H9 (cell line): ENCODE data around the gene GATAD2B. TPM values are rescaled to one million over a fixed set of nuclear protein-coding genes. Genes with fewer than 3 reads are reported as not detected.
"Not testable (repeated sequence)": the region's sequence is repeated elsewhere in the genome, so short reads cannot be mapped to it uniquely, and the experiment has no call there.

ENCODE experiments used
- DNase-seq: peaks from one replicate; pipeline ENCODE4 v3.0.0-alpha.2; 2017
- H2AFZ ChIP-seq: one replicate; pipeline ENCODE4 v1.6.1; 2013; ENCODE audit warnings: mild to moderate bottlenecking, low read length, control low read depth, moderate library complexity
- H2AK5ac ChIP-seq: 2 replicates; pipeline ENCODE4 v1.6.1; 2013; ENCODE audit warnings: low read length, control low read depth, mixed read lengths; ENCODE audit not compliant: insufficient read length
- H2BK120ac ChIP-seq: one replicate; pipeline ENCODE4 v1.6.1; 2013; ENCODE audit warnings: low read depth, mild to moderate bottlenecking, low read length, control low read depth, inconsistent platforms; ENCODE audit not compliant: poor library complexity, severe bottlenecking
- H2BK12ac ChIP-seq: 2 replicates; pipeline ENCODE4 v1.6.1; 2013; ENCODE audit warnings: low read length, control low read depth, mixed read lengths, low read depth; ENCODE audit not compliant: insufficient read length
- H2BK15ac ChIP-seq: 2 replicates; pipeline ENCODE4 v1.6.1; 2013; ENCODE audit warnings: low read depth, low read length, control low read depth
- H2BK20ac ChIP-seq: one replicate; pipeline ENCODE4 v1.6.1; 2013; ENCODE audit warnings: low read depth, mild to moderate bottlenecking, low read length, control low read depth, inconsistent platforms; ENCODE audit not compliant: poor library complexity, severe bottlenecking
- H2BK5ac ChIP-seq: 2 replicates; pipeline ENCODE4 v1.6.1; 2013; ENCODE audit warnings: low read length, control low read depth, mixed read lengths; ENCODE audit not compliant: insufficient read length
- H3K14ac ChIP-seq: 2 replicates; pipeline ENCODE4 v1.6.1; 2013; ENCODE audit warnings: low read length, control low read depth; ENCODE audit not compliant: insufficient read depth
- H3K18ac ChIP-seq: 2 replicates; pipeline ENCODE4 v1.6.1; 2013; ENCODE audit warnings: low read depth, mild to moderate bottlenecking, mixed read lengths, low read length, control low read depth; ENCODE audit not compliant: insufficient read length
- H3K23ac ChIP-seq: 2 replicates; pipeline ENCODE4 v1.6.1; 2013; ENCODE audit warnings: low read length, control low read depth, mixed read lengths, low read depth; ENCODE audit not compliant: insufficient read length
- H3K23me2 ChIP-seq: 2 replicates; pipeline ENCODE4 v1.6.1; 2013; ENCODE audit warnings: low read depth, mild to moderate bottlenecking, mixed read lengths, low read length, control low read depth; ENCODE audit not compliant: insufficient read length, poor library complexity, severe bottlenecking
- H3K27ac ChIP-seq: 2 replicates; pipeline ENCODE4 v1.5.1; 2013; ENCODE audit warnings: low read length, control low read depth, mixed read lengths, low read depth; ENCODE audit not compliant: insufficient read length
- H3K27me3 ChIP-seq: 2 replicates; pipeline ENCODE4 v1.6.1; 2013; ENCODE audit warnings: low read length, control low read depth, inconsistent platforms; ENCODE audit not compliant: insufficient read depth
- H3K4ac ChIP-seq: 2 replicates; pipeline ENCODE4 v1.6.1; 2013; ENCODE audit warnings: low read depth, mild to moderate bottlenecking, control low read depth, inconsistent platforms, low read length, moderate library complexity
- H3K4me1 ChIP-seq: 2 replicates; pipeline ENCODE4 v1.6.1; 2013; ENCODE audit warnings: low read length, control low read depth, inconsistent platforms; ENCODE audit not compliant: insufficient read depth
- H3K4me2 ChIP-seq: 2 replicates; pipeline ENCODE4 v1.6.1; 2013; ENCODE audit warnings: low read length, control low read depth, mixed read lengths; ENCODE audit not compliant: insufficient read length, insufficient read depth
- H3K56ac ChIP-seq: 2 replicates; pipeline ENCODE4 v1.6.1; 2013; ENCODE audit warnings: low read depth, mild to moderate bottlenecking, mixed read lengths, low read length, control low read depth; ENCODE audit not compliant: insufficient read length
- H3K79me1 ChIP-seq: 2 replicates; pipeline ENCODE4 v1.6.1; 2013; ENCODE audit warnings: low read depth, mild to moderate bottlenecking, moderate library complexity, low read length, control low read depth, inconsistent platforms; ENCODE audit not compliant: insufficient read depth, poor library complexity, severe bottlenecking
- H3K79me2 ChIP-seq: 2 replicates; pipeline ENCODE4 v1.6.1; 2013; ENCODE audit warnings: low read length, control low read depth, inconsistent platforms; ENCODE audit not compliant: insufficient read depth
- H3K9ac ChIP-seq: 2 replicates; pipeline ENCODE4 v1.6.1; 2013; ENCODE audit warnings: low read length, control low read depth, mixed read lengths; ENCODE audit not compliant: insufficient read length; ENCODE audit errors: extremely low read depth
- H3K9me3 ChIP-seq: one replicate; pipeline ENCODE4 v1.6.1; 2013; ENCODE audit warnings: low read depth, low read length, inconsistent platforms; ENCODE audit not compliant: control insufficient read depth
- H3T11ph ChIP-seq: one replicate; pipeline ENCODE4 v1.6.1; 2013; ENCODE audit warnings: mild to moderate bottlenecking, low read length, control low read depth, inconsistent platforms
- H4K20me1 ChIP-seq: one replicate; pipeline ENCODE4 v1.6.1; 2013; ENCODE audit not compliant: control insufficient read depth, insufficient read length, insufficient read depth
- H4K5ac ChIP-seq: 2 replicates; pipeline ENCODE4 v1.6.1; 2013; ENCODE audit warnings: low read depth, mild to moderate bottlenecking, mixed read lengths, low read length, control low read depth; ENCODE audit not compliant: insufficient read length
- H4K8ac ChIP-seq: replicated peaks from 2 replicates; pipeline ENCODE4 v1.6.1; 2013; ENCODE audit warnings: low read length, control low read depth, mixed read lengths, low read depth; ENCODE audit not compliant: insufficient read length
- H4K91ac ChIP-seq: 2 replicates; pipeline ENCODE4 v1.6.1; 2013; ENCODE audit warnings: low read depth, mild to moderate bottlenecking, moderate library complexity, mixed read lengths, low read length, control low read depth; ENCODE audit not compliant: insufficient read length
- H3K27ac Mint-ChIP-seq, 3 experiments: 2 replicates in 2 of 3; 3 replicates in 1 of 3; pipeline ENCODE4 v1.8.0; 2020 to 2021; ENCODE audit warnings: mixed read lengths in 3 of 3, mild to moderate bottlenecking in 1 of 3, moderate library complexity in 1 of 3
- H3K27me3 Mint-ChIP-seq: 2 replicates; pipeline ENCODE4 v1.8.0; 2021; ENCODE audit warnings: low read depth, mild to moderate bottlenecking, moderate library complexity, mixed read lengths
- H3K36me3 Mint-ChIP-seq, 3 experiments: 2 replicates in 2 of 3; 3 replicates in 1 of 3; pipeline ENCODE4 v1.8.0; 2020 to 2021; ENCODE audit warnings: low read depth in 3 of 3, mixed read lengths in 3 of 3; ENCODE audit not compliant: insufficient read depth in 1 of 3
- H3K4me1 Mint-ChIP-seq, 2 experiments: 2 replicates each; pipeline ENCODE4 v1.8.0; 2020; ENCODE audit warnings: mixed read lengths in 2 of 2
- H3K4me3 Mint-ChIP-seq, 2 experiments: 2 replicates in 1 of 2; 3 replicates in 1 of 2; pipeline ENCODE4 v1.8.0; 2020 to 2021; ENCODE audit warnings: mild to moderate bottlenecking in 2 of 2, mixed read lengths in 2 of 2, moderate library complexity in 1 of 2
- H3K9me3 Mint-ChIP-seq, 2 experiments: 2 replicates in 1 of 2; 3 replicates in 1 of 2; pipeline ENCODE4 v1.8.0; 2020; ENCODE audit warnings: mild to moderate bottlenecking in 2 of 2, mixed read lengths in 2 of 2, moderate library complexity in 1 of 2
- WGBS: extraction: QIAGEN DNeasy Blood & Tissue Kit; methylation state at CpG from one replicate; pipeline ENCODE4 v1.1.7; 2013; ENCODE audit warnings: missing lambda C conversion rate, low lambda C conversion rate, mixed read lengths; ENCODE audit not compliant: insufficient read length; ENCODE audit errors: extremely low coverage; 5-methylcytosine and 5-hydroxymethylcytosine counted together
- total RNA-seq: library from RNA; stranded (reverse); gene quantifications from 2 replicates; pipeline ENCODE4 v1.2.1, GENCODE V29; 2021
- TF ChIP-seq, protein P1 (sequence below): fragments of 200-600 bp; sonication (generic); conservative IDR thresholded peaks from 3 replicates; pipeline ENCODE4 v1.8.0; 2021; ENCODE audit warnings: antibody characterized with exemption, mild to moderate bottlenecking

The GATAD2B gene
- total RNA-seq, 1 experiment from 2014 or later, result 44.1 TPM

DNA sequence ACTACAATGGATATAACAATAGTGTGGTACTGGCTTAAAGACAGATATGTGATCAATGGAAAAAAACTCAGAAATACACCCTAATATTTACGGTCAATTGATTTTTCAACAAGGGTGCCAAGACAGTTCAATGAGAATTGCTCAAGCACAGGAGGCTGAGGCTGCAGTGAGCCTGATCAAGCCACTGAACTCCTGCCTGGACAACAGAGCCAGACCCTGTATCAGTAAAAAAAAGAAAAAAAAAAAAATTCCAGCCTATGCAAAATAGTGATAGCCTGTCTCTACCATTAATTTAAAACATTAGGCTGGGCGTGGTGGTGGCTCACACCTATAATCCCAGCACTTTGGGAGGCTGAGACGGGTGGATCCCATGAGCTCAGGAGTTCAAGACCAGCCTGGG, 77.6 kb downstream of the GATAD2B start:
- H4K20me1 ChIP-seq, result no peaks in the 10 kb centered on the region
- no peak overlapping the region for H3K9ac ChIP-seq
- no peaks in the 10 kb centered on the region for H3K4me1 ChIP-seq
- no peak overlapping the region for H4K8ac ChIP-seq
- Mint-ChIP-seq H3K27me3 (no peaks in the 10 kb centered on the region), H3K36me3 (peaks cover 0 to 1% (median 0%) of the 10 kb centered on the region in 3 experiments; a peak in 1 of 7 replicates), H3K9me3 (no peaks in the 10 kb centered on the region), H3K4me3 (no peak overlapping the region), H3K27ac (no peak overlapping the region), H3K4me1 (no peaks in the 10 kb centered on the region)
- no peaks in the 10 kb centered on the region for H3K79me2 ChIP-seq
- TF ChIP-seq, protein P1, sequence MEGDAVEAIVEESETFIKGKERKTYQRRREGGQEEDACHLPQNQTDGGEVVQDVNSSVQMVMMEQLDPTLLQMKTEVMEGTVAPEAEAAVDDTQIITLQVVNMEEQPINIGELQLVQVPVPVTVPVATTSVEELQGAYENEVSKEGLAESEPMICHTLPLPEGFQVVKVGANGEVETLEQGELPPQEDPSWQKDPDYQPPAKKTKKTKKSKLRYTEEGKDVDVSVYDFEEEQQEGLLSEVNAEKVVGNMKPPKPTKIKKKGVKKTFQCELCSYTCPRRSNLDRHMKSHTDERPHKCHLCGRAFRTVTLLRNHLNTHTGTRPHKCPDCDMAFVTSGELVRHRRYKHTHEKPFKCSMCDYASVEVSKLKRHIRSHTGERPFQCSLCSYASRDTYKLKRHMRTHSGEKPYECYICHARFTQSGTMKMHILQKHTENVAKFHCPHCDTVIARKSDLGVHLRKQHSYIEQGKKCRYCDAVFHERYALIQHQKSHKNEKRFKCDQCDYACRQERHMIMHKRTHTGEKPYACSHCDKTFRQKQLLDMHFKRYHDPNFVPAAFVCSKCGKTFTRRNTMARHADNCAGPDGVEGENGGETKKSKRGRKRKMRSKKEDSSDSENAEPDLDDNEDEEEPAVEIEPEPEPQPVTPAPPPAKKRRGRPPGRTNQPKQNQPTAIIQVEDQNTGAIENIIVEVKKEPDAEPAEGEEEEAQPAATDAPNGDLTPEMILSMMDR, result no peak
- H3T11ph ChIP-seq, result no peak overlapping the region
- no peak overlapping the region for H3K4ac ChIP-seq
- H4K91ac ChIP-seq, result no peak overlapping the region
- no peak overlapping the region for H2BK5ac ChIP-seq
- H3K79me1 ChIP-seq, result peaks cover 3% of the 10 kb centered on the region
- WGBS, result no CpG with 5 or more reads among the region's 3 CpGs
- H2AK5ac ChIP-seq, result no peak overlapping the region
- H3K27ac ChIP-seq, result no peak overlapping the region
- no peak overlapping the region for H4K5ac ChIP-seq
- H2BK120ac ChIP-seq, result no peak overlapping the region
- H2BK20ac ChIP-seq, result peak overlapping the region; percentile 45
- H3K23me2 ChIP-seq, result no peaks in the 10 kb centered on the region
- H2BK12ac ChIP-seq, result no peak overlapping the region
- H3K23ac ChIP-seq, result no peak overlapping the region
- no peak overlapping the region for H3K56ac ChIP-seq
- no peak overlapping the region for H3K14ac ChIP-seq
- H3K4me2 ChIP-seq, result no peak overlapping the region
- H3K27me3 ChIP-seq, result no peaks in the 10 kb centered on the region
- no peak overlapping the region for H2AFZ ChIP-seq
- H3K18ac ChIP-seq, result no peak overlapping the region
- no peak for DNase-seq
- H3K9me3 ChIP-seq, result no peaks in the 10 kb centered on the region
- no peak overlapping the region for H2BK15ac ChIP-seq

DNA sequence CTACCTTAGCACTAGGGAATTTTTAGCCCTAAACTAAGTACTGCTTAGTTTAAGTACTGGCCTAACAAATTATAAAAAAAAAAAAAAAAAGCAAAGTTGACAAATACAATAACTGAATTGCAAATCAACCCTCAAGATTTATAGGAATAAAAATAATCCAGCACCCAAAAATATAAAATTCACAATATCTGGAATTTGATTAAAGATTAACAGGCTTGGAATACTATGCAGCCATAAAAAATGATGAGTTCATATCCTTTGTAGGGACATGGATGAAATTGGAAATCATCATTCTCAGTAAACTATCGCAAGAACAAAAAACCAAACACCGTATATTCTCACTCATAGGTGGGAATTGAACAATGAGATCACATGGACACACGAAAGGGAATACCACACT, 78.4 kb downstream of the GATAD2B start:
- H3K27me3 Mint-ChIP-seq, H3K79me2 ChIP-seq: not testable (repeated sequence)

More for the DNA sequence above, 78.4 kb downstream of the GATAD2B start:
- H2BK5ac ChIP-seq, H3K23me2 ChIP-seq, H3K4me1 Mint-ChIP-seq, H3K23ac ChIP-seq, H3T11ph ChIP-seq, H3K14ac ChIP-seq, H3K4ac ChIP-seq, H3K9me3 Mint-ChIP-seq, H2AK5ac ChIP-seq, H3K4me3 Mint-ChIP-seq, H3K36me3 Mint-ChIP-seq, H3K79me1 ChIP-seq, H2AFZ ChIP-seq, H3K4me1 ChIP-seq, H3K9me3 ChIP-seq, H3K27me3 ChIP-seq, H2BK120ac ChIP-seq, H2BK12ac ChIP-seq, H4K20me1 ChIP-seq, H4K91ac ChIP-seq, H3K27ac Mint-ChIP-seq, H4K8ac ChIP-seq, H2BK15ac ChIP-seq, H3K4me2 ChIP-seq, H3K27ac ChIP-seq, H3K9ac ChIP-seq, H4K5ac ChIP-seq, H2BK20ac ChIP-seq, H3K56ac ChIP-seq, H3K18ac ChIP-seq, DNase-seq: not testable (repeated sequence)
- WGBS, result no CpG with 5 or more reads among the region's 3 CpGs
